HG03196 (cell line): ENCODE data around the gene RNF125.
"Not testable (repeated sequence)": the region's sequence is repeated elsewhere in the genome, so short reads cannot be mapped to it uniquely, and the experiment has no call there.

ENCODE experiments used
- ATAC-seq: cut with Tn5 transposase; IDR thresholded peaks from one replicate; pipeline ENCODE4 v1.9.1; 2021; ENCODE audit not compliant: unreplicated experiment

Gene RNF125

DNA sequence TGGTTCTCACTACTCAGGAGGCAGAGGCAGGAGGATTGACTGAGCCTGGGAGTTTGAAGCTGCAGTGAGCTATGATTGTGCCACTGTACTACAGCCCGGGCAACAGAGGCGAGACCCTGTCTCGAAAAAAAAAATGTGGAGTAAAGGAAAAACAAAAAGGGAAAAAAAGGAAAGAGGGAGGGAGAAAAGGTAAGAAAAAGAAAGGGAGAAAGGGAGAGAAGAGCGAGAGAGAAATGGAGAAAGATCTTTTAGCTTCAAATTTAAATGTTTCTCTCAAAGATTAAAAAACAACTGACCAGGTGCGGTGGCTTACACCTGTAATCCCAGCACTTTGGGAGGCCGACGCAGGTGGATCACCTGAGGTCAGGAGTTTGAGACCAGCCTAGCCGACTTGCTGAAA, 65.2 kb downstream of the RNF125 start:
- ATAC-seq: no peak

DNA sequence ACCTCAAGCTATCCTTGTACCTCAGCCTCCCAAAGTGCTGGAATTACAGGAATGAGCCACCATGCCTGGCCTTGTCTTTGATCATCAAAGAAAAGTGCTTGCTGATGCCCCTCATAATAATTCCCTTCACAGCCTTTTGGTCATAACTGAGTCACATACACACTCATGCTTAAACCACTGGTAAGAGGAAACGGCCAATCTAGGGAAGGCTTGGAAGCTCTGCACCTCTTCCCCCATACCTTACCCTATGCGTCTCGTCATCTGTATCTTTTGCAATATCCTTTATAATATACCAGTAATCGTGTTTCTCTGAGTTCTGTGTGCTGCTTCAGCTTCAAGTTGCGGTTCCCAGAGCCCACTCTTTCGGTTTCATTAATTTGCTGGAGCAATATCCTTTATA, 68.3 kb downstream of the RNF125 start:
- no peak for ATAC-seq

DNA sequence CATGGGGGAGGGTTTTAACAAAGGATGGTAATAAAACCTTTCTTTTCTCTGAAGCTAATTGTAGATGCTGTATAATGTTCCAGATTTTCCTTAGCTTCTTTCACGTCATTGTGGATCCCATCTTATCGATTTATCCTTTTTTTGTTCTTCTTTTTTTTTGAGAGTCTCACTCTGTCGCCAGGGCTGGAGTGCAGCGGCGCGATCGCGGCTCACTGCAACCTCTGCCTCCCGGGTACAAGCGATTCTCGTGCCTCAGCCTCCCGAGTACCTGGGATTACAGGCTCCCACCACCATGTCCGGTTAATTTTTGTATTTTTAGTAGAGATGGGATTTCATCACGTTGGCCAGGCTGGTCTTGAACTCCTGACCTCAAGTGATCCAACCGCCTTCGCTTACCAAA, 72.2 kb downstream of the RNF125 start:
- ATAC-seq: not testable (repeated sequence)

DNA sequence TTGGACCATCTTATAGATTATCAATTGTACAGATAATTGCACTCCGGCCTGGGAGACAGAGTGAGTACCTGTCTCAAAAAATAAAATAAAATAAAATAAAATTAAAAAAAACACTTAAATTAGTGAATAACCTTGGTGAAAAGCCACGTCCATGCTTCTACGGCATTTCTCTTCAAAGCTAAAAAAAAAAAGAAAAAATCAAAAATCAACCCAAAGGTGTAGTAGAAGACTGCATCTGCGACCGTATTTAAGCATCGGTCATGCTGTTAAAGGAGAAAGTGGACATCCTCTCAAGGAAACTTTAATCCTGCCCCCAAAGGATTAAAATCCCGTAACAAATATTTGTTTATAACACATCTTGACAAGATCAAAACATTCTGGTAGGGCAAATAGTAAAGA, 72.7 kb downstream of the RNF125 start:
- ATAC-seq: no peak

DNA sequence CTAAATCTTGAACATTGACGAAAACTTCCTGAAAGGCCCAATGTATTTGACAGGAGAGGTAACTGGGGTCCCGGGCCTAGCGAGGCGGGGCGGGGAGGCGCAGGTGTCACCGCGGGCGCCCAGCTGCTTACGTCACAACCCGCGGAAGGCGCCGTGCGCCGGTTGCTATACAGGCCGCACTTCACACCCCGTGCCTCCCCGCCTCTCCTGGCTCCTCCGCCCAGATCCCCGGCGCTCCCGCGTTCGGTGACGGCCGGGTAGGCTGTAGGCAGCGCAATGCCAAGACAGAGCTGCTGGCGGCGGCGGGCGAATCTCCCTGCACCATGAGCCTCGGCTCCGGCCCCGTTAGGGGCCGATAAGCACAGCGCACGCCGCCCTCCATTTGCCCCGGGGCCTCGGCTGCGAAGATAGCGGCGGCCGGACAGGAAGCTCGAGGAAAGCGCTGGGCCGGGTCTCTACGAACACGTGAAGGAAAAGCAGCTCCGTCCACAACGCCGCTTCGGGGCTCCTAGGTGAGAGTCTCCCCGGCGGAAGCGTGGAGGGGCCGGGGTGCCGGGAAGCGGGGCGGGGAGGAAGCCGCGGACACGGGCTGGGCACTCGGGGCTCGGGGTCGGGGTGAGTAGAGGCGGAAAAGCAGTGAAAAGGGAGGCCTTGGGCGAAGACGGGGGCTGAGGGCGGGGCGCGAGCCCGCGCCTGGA, 73.2 kb downstream of the RNF125 start, which contains the start of gene RNF138:
Gene RNF138, plus strand, starts transcription at position 151 of the 698 bp plus-strand sequence. CDS start 903 bp downstream, outside the sequence.
- ATAC-seq: peak; percentile 55

- ATAC-seq: peak; percentile 79
These were observed 73.9 kb downstream of the RNF125 start for GRCh38 chr18:32092422-32093101.

- ATAC-seq: peak; percentile 22
These were observed 74.5 kb downstream of the RNF125 start for GRCh38 chr18:32093102-32093511.

DNA sequence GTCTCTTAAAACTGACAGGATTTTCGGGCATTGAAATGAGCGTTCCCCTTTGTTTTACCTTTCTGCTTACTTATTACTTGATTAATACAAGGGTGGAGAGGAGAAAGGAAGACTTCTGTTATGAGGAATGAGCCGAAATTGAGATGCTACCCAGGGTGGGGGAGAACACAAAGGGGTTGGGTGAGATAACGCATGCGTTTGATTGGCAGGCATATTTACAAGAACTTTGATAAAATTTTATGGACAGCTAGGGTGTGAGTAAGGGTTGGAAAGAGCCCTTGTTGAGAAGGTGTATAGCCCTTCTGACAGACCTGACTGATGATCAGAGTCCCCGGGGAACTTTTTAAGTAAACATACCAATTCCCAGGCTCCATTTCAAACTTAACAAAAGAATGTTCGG, 74.9 kb downstream of the RNF125 start:
- ATAC-seq: no peak

GRCh38 chr18:32095192-32095899, 76.7 kb downstream of the RNF125 start:
- ATAC-seq: no peak

DNA sequence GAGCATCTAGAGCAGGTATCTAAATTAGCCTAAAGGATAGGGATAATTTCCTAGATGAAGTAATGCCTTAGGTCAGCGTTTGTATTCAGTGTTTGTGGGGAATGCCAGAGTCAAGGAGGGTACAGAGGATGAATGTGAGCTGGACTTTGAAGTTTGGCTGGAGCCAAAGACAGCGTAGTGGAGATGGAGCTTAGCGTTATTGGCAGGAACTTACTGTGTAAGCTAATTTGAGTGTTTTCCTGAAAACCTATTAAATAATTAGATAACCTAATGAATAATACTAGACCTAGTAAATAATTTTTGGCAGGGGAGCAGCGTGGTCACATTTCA, 77.2 kb downstream of the RNF125 start:
- no peak for ATAC-seq

- ATAC-seq: no peak
These were observed 78.3 kb downstream of the RNF125 start for GRCh38 chr18:32096946-32097345.

- ATAC-seq: no peak
These were observed 85.9 kb downstream of the RNF125 start for GRCh38 chr18:32104516-32104915.

DNA sequence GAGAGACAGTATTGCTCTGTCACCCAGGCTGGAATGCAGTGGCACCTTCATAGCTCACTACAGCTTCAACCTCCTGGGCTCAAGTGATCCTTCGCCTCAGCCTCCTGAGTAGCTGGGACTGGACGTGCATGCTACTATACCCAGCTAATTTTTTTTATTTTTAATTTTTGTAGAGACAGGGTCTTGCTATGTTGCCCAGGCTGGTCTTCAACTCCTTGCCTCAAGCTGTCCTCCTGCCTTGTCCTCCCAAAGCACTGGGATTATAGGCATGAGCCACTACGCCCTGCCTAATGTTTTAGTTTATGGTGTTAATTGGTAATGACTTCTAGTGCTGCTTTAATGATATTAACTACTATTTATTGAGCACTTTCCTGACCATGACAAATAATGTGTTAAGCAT, 91.4 kb downstream of the RNF125 start:
- no peak for ATAC-seq

- ATAC-seq: no peak
These were observed 93.1 kb downstream of the RNF125 start for GRCh38 chr18:32111706-32112105.

GRCh38 chr18:32112826-32113225, 94.2 kb downstream of the RNF125 start:
- no peak for ATAC-seq

GRCh38 chr18:32114293-32114942, 95.8 kb downstream of the RNF125 start:
- ATAC-seq: no peak

- ATAC-seq: no peak
These were observed 103.4 kb downstream of the RNF125 start for GRCh38 chr18:32122039-32122438.
